Endothelial cell of umbilical vein (primary cell): ENCODE measurements around the gene CTSW.

ENCODE experiments used
- TF ChIP-seq, protein P1 (sequence below), 2 donors: IDR thresholded peaks; 1 replicate in 1 of 2; 2 replicates in 1 of 2; pipeline ENCODE4 v1.5.1; 2011; ENCODE audit warnings: low read length in 2 of 2, mild to moderate bottlenecking in 2 of 2, moderate library complexity in 2 of 2, control low read depth in 1 of 2, inconsistent platforms in 1 of 2, low read depth in 1 of 2; ENCODE audit not compliant: insufficient read depth in 1 of 2; ENCODE audit errors: extremely low read depth in 1 of 2
- TF ChIP-seq, protein P2 (sequence below): IDR thresholded peaks from 2 replicates; pipeline ENCODE4 v1.6.1; 2011; ENCODE audit not compliant: insufficient read depth, insufficient read length

DNA sequence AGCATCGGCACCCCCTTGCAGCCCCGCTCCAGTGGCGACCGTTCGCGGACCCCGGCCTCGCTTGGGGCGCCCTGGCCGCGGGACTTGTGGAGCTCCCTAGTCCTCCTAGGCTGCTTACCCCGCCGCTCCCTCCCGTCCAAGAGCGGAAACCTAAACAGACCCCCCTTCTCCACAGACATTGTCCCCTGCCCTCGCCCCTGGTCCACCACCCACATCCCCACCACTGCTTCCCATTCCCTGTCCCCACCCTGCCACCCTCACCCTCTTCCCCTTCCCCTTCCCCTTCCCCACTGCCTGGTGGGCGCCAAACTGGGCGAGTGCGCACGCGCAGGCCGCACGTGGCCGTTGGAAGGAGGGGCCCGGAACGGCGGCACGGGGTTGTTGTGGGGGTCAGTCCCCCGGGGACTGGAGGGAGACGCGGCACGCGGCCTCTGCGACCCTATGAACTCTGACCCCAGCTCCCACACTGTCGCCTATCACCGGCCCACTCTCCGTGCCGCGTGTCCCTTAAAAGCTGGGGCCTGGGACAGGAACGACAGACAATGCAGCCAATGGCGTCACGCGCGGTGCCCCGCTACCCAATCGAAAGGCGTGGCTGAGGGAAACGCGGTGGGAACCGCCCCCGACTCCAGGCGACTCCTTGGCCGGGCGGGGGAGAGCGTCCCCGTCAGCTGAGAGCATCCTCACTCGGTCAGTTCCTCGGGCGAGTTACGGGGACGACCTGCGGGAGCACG is 46.2 kb upstream of the CTSW start, which contains the start of gene SNX32:
- TF ChIP-seq, protein P1, sequence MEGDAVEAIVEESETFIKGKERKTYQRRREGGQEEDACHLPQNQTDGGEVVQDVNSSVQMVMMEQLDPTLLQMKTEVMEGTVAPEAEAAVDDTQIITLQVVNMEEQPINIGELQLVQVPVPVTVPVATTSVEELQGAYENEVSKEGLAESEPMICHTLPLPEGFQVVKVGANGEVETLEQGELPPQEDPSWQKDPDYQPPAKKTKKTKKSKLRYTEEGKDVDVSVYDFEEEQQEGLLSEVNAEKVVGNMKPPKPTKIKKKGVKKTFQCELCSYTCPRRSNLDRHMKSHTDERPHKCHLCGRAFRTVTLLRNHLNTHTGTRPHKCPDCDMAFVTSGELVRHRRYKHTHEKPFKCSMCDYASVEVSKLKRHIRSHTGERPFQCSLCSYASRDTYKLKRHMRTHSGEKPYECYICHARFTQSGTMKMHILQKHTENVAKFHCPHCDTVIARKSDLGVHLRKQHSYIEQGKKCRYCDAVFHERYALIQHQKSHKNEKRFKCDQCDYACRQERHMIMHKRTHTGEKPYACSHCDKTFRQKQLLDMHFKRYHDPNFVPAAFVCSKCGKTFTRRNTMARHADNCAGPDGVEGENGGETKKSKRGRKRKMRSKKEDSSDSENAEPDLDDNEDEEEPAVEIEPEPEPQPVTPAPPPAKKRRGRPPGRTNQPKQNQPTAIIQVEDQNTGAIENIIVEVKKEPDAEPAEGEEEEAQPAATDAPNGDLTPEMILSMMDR (IDR thresholded peaks at IDR 0.05; ENCODE audit: extremely low read depth in 1 of 2, insufficient read depth in 1 of 2, low read depth in 1 of 2, low read length in 2 of 2), result no peak
- TF ChIP-seq, protein P2, sequence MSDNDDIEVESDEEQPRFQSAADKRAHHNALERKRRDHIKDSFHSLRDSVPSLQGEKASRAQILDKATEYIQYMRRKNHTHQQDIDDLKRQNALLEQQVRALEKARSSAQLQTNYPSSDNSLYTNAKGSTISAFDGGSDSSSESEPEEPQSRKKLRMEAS, result peak; percentile 73
